Mucosa of stomach (tissue), 1 donor: ENCODE data around the gene USP53.

Experiments used
- H3K27me3 ChIP-seq: one replicate; pipeline ENCODE4 v1.7.0; 2013; ENCODE audit warnings: mild to moderate bottlenecking, low read length; ENCODE audit not compliant: control insufficient read depth, insufficient read depth
- H3K36me3 ChIP-seq: one replicate; pipeline ENCODE4 v1.7.0; 2013; ENCODE audit warnings: low read length; ENCODE audit not compliant: control insufficient read depth, insufficient read depth
- H3K4me1 ChIP-seq: one replicate; pipeline ENCODE4 v1.7.0; 2013; ENCODE audit warnings: mild to moderate bottlenecking, low read length; ENCODE audit not compliant: control insufficient read depth, insufficient read depth
- H3K4me3 ChIP-seq: one replicate; pipeline ENCODE4 v1.7.0; 2013; ENCODE audit warnings: low read length
- H3K9ac ChIP-seq: one replicate; pipeline ENCODE4 v1.7.0; 2013; ENCODE audit warnings: mild to moderate bottlenecking, low read length, moderate library complexity
- H3K9me3 ChIP-seq: one replicate; pipeline ENCODE4 v1.7.0; 2013; ENCODE audit warnings: mild to moderate bottlenecking, low read length, moderate library complexity; ENCODE audit not compliant: control insufficient read depth
- donor health status: Pancreatic carcinoma.

USP53 gene

GRCh38 chr4:119205690-119206089 lies 6.8 kb upstream of the USP53 start:
- H3K36me3 ChIP-seq, result no peaks in the 10 kb centered on the region
- H3K4me3 ChIP-seq, result no peak overlapping the region
- H3K9ac ChIP-seq, result no peak overlapping the region
- H3K9me3 ChIP-seq, result no peaks in the 10 kb centered on the region
- H3K27me3 ChIP-seq, result no peaks in the 10 kb centered on the region
- no peaks in the 10 kb centered on the region for H3K4me1 ChIP-seq

GRCh38 chr4:119206178-119206577 lies 6.3 kb upstream of the USP53 start:
- no peak overlapping the region for H3K4me3 ChIP-seq
- no peaks in the 10 kb centered on the region for H3K4me1 ChIP-seq
- no peaks in the 10 kb centered on the region for H3K36me3 ChIP-seq
- H3K27me3 ChIP-seq, result no peaks in the 10 kb centered on the region
- no peaks in the 10 kb centered on the region for H3K9me3 ChIP-seq
- H3K9ac ChIP-seq, result no peak overlapping the region

DNA sequence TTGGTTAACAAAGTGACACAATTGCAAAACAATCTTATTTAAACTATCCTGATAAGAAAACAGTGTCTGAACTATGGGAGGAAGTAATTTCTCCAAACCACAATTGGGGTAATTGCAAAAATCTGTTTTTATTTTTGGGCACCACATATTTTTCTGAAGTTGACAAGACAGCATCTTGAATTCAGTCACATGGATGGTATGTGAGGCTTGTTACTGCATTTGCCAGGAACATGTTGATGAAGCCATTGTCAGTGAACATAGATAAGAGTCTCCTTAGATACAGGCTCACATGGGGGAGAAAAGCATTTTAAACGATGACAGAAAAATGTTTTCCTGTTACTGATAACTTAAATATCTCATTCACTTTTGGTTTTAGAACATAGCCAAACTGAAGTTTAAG lies 5.5 kb upstream of the USP53 start:
- Histone ChIP-seq H3K36me3 (no peaks in the 10 kb centered on the region), H3K9ac (no peak overlapping the region), H3K4me3 (no peak overlapping the region), H3K4me1 (no peaks in the 10 kb centered on the region), H3K27me3 (no peaks in the 10 kb centered on the region), H3K9me3 (no peaks in the 10 kb centered on the region)

DNA sequence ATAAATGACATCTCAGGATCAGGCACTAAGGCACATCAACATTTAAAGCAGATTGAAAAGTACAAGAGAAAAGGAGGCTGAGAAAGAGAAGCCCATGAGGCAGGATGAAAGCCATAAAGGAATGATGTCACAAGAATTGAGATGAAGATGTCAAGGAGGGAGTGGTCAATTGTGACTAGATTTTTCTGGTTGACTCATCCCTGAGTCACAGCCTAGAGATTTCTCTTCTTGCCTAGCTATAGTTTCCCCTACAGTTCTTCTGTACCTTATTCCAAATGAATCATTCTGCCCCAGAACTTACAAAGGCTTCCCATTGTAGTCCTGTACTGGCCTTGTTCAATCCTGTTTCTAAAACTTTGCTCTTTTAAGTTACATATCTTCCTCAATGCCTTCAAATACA lies 3.4 kb upstream of the USP53 start:
- no peaks in the 10 kb centered on the region for H3K27me3 ChIP-seq
- no peaks in the 10 kb centered on the region for H3K4me1 ChIP-seq
- H3K36me3 ChIP-seq, result no peaks in the 10 kb centered on the region
- H3K4me3 ChIP-seq, result no peak overlapping the region
- H3K9me3 ChIP-seq, result no peaks in the 10 kb centered on the region
- no peak overlapping the region for H3K9ac ChIP-seq

GRCh38 chr4:119209586-119209985 lies 2.9 kb upstream of the USP53 start:
- H3K9ac ChIP-seq, result no peak overlapping the region
- H3K27me3 ChIP-seq, result no peaks in the 10 kb centered on the region
- no peaks in the 10 kb centered on the region for H3K36me3 ChIP-seq
- H3K4me1 ChIP-seq, result peaks cover under 1% of the 10 kb centered on the region
- H3K9me3 ChIP-seq, result no peaks in the 10 kb centered on the region
- H3K4me3 ChIP-seq, result no peak overlapping the region

DNA sequence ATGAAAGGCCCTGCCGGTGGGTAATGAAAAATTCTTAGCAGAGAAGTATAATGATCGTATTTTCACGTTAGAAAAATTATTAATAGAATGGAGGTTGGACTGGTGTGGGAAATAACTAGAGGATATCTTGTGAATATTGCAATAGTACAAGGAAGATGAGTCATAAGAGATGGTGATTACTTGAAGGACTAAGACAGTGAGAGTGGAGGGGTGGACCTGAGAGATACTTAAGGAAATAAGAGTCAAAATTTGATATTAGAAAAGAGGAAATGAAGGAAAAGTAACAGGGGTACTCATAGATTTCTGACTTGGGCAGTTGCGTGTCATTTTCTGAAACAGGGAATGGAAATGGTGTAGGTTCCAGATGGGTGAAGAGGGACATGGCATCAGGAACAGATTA lies 1.7 kb upstream of the USP53 start:
- H3K9ac ChIP-seq, result no peak overlapping the region
- H3K36me3 ChIP-seq, result no peaks in the 10 kb centered on the region
- peaks cover 5% of the 10 kb centered on the region for H3K4me1 ChIP-seq
- H3K9me3 ChIP-seq, result no peaks in the 10 kb centered on the region
- no peaks in the 10 kb centered on the region for H3K27me3 ChIP-seq
- no peak overlapping the region for H3K4me3 ChIP-seq

- Histone ChIP-seq H3K27me3 (no peaks in the 10 kb centered on the region), H3K9ac (peak overlapping the region; percentile 96), H3K4me1 (peaks cover 5% of the 10 kb centered on the region), H3K4me3 (peak overlapping the region; percentile 71), H3K36me3 (no peaks in the 10 kb centered on the region), H3K9me3 (no peaks in the 10 kb centered on the region)
These were observed 663 bp upstream of the USP53 start for GRCh38 chr4:119211867-119212233.

GRCh38 chr4:119212964-119213606 lies 572 bp downstream of the USP53 start:
- Histone ChIP-seq H3K27me3 (no peaks in the 10 kb centered on the region), H3K9me3 (no peaks in the 10 kb centered on the region), H3K4me3 (peak overlapping the region; percentile 71), H3K9ac (peak overlapping the region; percentile 96), H3K4me1 (peaks cover 5% of the 10 kb centered on the region), H3K36me3 (no peaks in the 10 kb centered on the region)

DNA sequence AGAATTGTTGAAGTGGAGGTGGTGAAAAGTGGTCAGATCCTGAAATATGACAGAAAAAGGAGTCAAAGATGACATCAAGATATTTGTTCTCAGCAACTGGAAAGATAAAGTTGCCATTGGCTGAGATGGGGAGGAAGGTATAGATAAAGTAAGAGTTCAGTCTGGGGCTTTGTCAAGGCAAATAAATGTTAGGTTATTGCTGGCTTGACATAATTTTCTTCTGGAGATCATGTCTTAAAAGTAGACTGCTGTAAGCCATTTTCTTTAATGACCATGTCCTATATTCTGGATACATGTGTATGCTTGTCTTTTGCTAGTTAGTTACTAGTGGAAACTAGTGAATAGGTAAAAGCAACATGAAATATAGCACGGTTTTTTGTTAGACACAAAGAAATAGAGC lies 5.6 kb downstream of the USP53 start:
- no peak overlapping the region for H3K4me3 ChIP-seq
- H3K9ac ChIP-seq, result no peak overlapping the region

GRCh38 chr4:119221412-119221811 lies 8.9 kb downstream of the USP53 start:
- Histone ChIP-seq H3K27me3 (no peaks in the 10 kb centered on the region), H3K9ac (no peak overlapping the region), H3K4me3 (no peak overlapping the region), H3K36me3 (no peaks in the 10 kb centered on the region), H3K9me3 (no peaks in the 10 kb centered on the region), H3K4me1 (no peaks in the 10 kb centered on the region)

More for the DNA sequence above, 5.6 kb downstream of the USP53 start:
- Histone ChIP-seq H3K27me3 (no peaks in the 10 kb centered on the region), H3K36me3 (no peaks in the 10 kb centered on the region), H3K9me3 (no peaks in the 10 kb centered on the region), H3K4me1 (peaks cover 5% of the 10 kb centered on the region)

GRCh38 chr4:119227690-119228089 lies 15.2 kb downstream of the USP53 start:
- H3K36me3 ChIP-seq, result no peaks in the 10 kb centered on the region
- no peaks in the 10 kb centered on the region for H3K9me3 ChIP-seq
- no peaks in the 10 kb centered on the region for H3K4me1 ChIP-seq
- no peaks in the 10 kb centered on the region for H3K27me3 ChIP-seq
- no peak overlapping the region for H3K4me3 ChIP-seq
- H3K9ac ChIP-seq, result no peak overlapping the region

DNA sequence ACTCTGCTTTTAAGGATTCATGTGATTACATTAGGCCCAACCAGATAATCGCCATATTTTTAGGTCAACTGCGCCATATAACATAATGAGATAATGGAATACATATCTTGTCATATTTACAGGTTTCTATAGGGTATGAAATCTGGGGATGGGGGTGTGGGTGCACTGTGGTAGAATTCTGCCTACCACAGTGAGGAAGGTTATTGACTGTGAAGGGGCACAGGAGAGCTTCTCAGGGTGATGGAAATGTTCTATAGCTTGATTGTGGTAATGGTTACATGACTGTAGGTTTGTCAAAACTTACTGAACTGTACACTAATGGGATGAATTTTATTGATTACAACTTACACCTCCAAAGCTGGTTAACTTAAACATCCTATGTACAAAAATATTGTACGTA lies 15.9 kb downstream of the USP53 start:
- H3K36me3 ChIP-seq, result no peaks in the 10 kb centered on the region
- no peaks in the 10 kb centered on the region for H3K4me1 ChIP-seq
- H3K4me3 ChIP-seq, result no peak overlapping the region
- no peaks in the 10 kb centered on the region for H3K9me3 ChIP-seq
- no peak overlapping the region for H3K9ac ChIP-seq
- no peaks in the 10 kb centered on the region for H3K27me3 ChIP-seq
